OCI-LY7 (cell line): ENCODE results near the gene SUV39H2. TPM values are rescaled to one million over a fixed set of nuclear protein-coding genes. Genes with fewer than 3 reads are reported as not detected.

Experiments used
- BruUV-seq: library from RNA; stranded (reverse); fragments of 400-500 nt; replicated peaks from 2 replicates; lab custom pipeline; 2021; lab: Mats Ljungman, UMichigan
- CTCF ChIA-PET: fragments of 300-600 bp; sonication (Branson Sonifier 250); formaldehyde crosslinking; loops from one replicate; lab custom pipeline; 2022; ENCODE audit warnings: antibody characterized with exemption; ENCODE audit not compliant: unreplicated experiment; lab: Charles Lee
- POLR2A ChIA-PET: fragments of 300-600 bp; sonication (Branson Sonifier 250); formaldehyde crosslinking; loops from one replicate; lab custom pipeline; 2022; ENCODE audit warnings: antibody characterized with exemption; lab: Charles Lee
- DNase-seq: peaks from one replicate; pipeline ENCODE4 v3.0.0-alpha.2; 2015; ENCODE audit warnings: low spot score
- H2AFZ ChIP-seq: fragments of 200-600 bp; sonication (generic), shearing (Covaris generic); 2 replicates; pipeline ENCODE4 v1.6.1; 2014; ENCODE audit warnings: mild to moderate bottlenecking, antibody characterized with exemption, low read length, moderate library complexity
- H3K27ac ChIP-seq: fragments of 200-600 bp; sonication (generic); 2 replicates; pipeline ENCODE4 v1.5.1; 2014; ENCODE audit warnings: mixed run types, low read depth, mild to moderate bottlenecking, moderate library complexity, low read length, inconsistent platforms; ENCODE audit not compliant: poor library complexity, severe bottlenecking
- H3K36me3 ChIP-seq: fragments of 200-600 bp; sonication (generic); 2 replicates; pipeline ENCODE4 v1.6.1; 2014; ENCODE audit warnings: mild to moderate bottlenecking, antibody characterized with exemption, low read length, moderate library complexity, mixed read lengths; ENCODE audit not compliant: insufficient read depth
- H3K4me1 ChIP-seq: fragments of 200-600 bp; sonication (generic); 2 replicates; pipeline ENCODE4 v1.5.1; 2014; ENCODE audit warnings: mild to moderate bottlenecking, low read length; ENCODE audit not compliant: insufficient read depth, poor library complexity, severe bottlenecking
- H3K4me2 ChIP-seq: fragments of 200-600 bp; sonication (generic); 2 replicates; pipeline ENCODE4 v1.6.1; 2014; ENCODE audit warnings: mild to moderate bottlenecking, low read length
- H3K4me3 ChIP-seq: fragments of 200-600 bp; sonication (generic); 2 replicates; pipeline ENCODE4 v1.5.1; 2014; ENCODE audit warnings: mild to moderate bottlenecking, low read depth, low read length; ENCODE audit not compliant: poor library complexity, severe bottlenecking
- H3K79me2 ChIP-seq: fragments of 200-600 bp; sonication (generic); 2 replicates; pipeline ENCODE4 v1.6.1; 2016; ENCODE audit warnings: low read depth, mild to moderate bottlenecking, low read length, moderate library complexity, mixed read lengths; ENCODE audit not compliant: insufficient read depth
- H3K9me2 ChIP-seq: fragments of 200-600 bp; sonication (generic); 2 replicates; pipeline ENCODE4 v1.6.1; 2016; ENCODE audit warnings: mild to moderate bottlenecking, low read length, mixed read lengths; ENCODE audit not compliant: insufficient read depth
- H3K9me3 ChIP-seq: fragments of 200-600 bp; sonication (generic); 2 replicates; pipeline ENCODE4 v1.6.1; 2014; ENCODE audit warnings: mild to moderate bottlenecking, mixed run types, low read length, mixed read lengths
- H4K20me1 ChIP-seq: fragments of 200-600 bp; sonication (generic); 2 replicates; pipeline ENCODE4 v1.6.1; 2014; ENCODE audit warnings: mild to moderate bottlenecking, antibody characterized with exemption, low read length, moderate library complexity, mixed read lengths; ENCODE audit not compliant: insufficient read depth
- EZH2phosphoT487 ChIP-seq: fragments of 200-600 bp; sonication (generic); IDR thresholded peaks from 2 replicates; pipeline ENCODE4 v1.6.1; 2018; ENCODE audit warnings: low read depth, borderline replicate concordance, mild to moderate bottlenecking, mixed run types, antibody characterized with exemption, low read length, moderate library complexity, mixed read lengths
- intact Hi-C: fragments of 100-400 bp; cut with micrococcal nuclease; formaldehyde crosslinking; loops from one replicate; pipeline ENCODE4 v1.10.0; 2022; ENCODE audit not compliant: unreplicated experiment
- total RNA-seq, 2 experiments: library from RNA; depleted of rRNA in 1 of 2; stranded (reverse); fragments of >200 nt in 1 of 2; shearing (Covaris generic) in 1 of 2; gene quantifications; 2 replicates each; pipeline ENCODE4 v1.2.3, GENCODE V29; 2014 to 2022
- TF ChIP-seq, protein P1 (sequence below): fragments of 200-600 bp; sonication (generic); conservative IDR thresholded peaks from 2 replicates; pipeline ENCODE4 v1.5.1; 2014; ENCODE audit warnings: mild to moderate bottlenecking, antibody characterized with exemption, low read length, moderate library complexity, mixed read lengths

The SUV39H2 gene
- total RNA-seq, 2 experiments from 2014 or later: 31.5 to 58.0 TPM

DNA sequence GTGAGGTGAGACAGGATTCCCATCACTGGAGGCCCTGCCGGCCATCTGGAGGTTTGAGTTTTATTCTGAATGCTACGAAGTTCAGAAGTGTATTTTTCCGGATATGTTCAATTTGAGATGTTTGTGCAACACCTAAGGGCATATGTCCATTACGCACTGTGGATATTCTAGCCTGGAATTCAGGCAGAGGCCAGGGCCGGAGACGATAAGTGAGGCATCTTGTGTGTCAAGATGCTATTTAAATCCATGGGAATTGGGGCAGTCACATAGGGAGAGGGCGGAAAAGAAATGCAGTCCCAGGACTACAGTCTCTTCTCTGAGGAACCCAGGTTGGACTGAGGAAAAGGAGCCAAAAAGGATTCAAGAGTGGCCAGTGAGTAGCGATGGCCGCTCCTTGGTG, 1.9 kb upstream of the SUV39H2 start:
- Histone ChIP-seq H2AFZ (no peak overlapping the region), H3K36me3 (peaks cover 36% of the 10 kb centered on the region), H3K4me2 (peak overlapping the region; percentile 73), H3K9me2 (no peaks in the 10 kb centered on the region), H3K9me3 (no peaks in the 10 kb centered on the region), H3K79me2 (peaks cover 47% of the 10 kb centered on the region), H3K4me3 (peak overlapping the region; percentile 88), H3K4me1 (peaks cover 36% of the 10 kb centered on the region), H4K20me1 (peaks cover 17% of the 10 kb centered on the region; the same call in 1 of the 2 replicates), H3K27ac (no peak overlapping the region)
- ChIA-PET CTCF (no interaction called here), POLR2A (interaction anchor here (1.6 to 2.1 kb wide), 4 partner anchors 17 to 283 kb away, joined by 3 to 16 read pairs (median 8); partner anchors contain the start of genes CDNF, HSPA14 and MSANTD7)
- no TSS peak for BruUV-seq
- TF ChIP-seq EZH2phosphoT487: no peak
- TF ChIP-seq, protein P1, sequence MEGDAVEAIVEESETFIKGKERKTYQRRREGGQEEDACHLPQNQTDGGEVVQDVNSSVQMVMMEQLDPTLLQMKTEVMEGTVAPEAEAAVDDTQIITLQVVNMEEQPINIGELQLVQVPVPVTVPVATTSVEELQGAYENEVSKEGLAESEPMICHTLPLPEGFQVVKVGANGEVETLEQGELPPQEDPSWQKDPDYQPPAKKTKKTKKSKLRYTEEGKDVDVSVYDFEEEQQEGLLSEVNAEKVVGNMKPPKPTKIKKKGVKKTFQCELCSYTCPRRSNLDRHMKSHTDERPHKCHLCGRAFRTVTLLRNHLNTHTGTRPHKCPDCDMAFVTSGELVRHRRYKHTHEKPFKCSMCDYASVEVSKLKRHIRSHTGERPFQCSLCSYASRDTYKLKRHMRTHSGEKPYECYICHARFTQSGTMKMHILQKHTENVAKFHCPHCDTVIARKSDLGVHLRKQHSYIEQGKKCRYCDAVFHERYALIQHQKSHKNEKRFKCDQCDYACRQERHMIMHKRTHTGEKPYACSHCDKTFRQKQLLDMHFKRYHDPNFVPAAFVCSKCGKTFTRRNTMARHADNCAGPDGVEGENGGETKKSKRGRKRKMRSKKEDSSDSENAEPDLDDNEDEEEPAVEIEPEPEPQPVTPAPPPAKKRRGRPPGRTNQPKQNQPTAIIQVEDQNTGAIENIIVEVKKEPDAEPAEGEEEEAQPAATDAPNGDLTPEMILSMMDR: no peak
- no peak for DNase-seq
- intact Hi-C loops: loop anchor here (5.0 kb wide), 2 partner anchors 221 to 274 kb away; partner anchors contain the start of gene RPP38

GRCh38 chr10:14879124-14879927, 660 bp downstream of the SUV39H2 start:
- no TSS peak for BruUV-seq
- ChIA-PET CTCF (interaction anchor here (0.6 to 1.5 kb wide), 2 partner anchors 74 to 221 kb away, joined by 3 to 6 read pairs; partner anchors contain the start of gene DCLRE1C), POLR2A (interaction anchor here (1.1 to 4.0 kb wide), 7 partner anchors 11 to 80 kb away, joined by 3 to 23 read pairs (median 9); partner anchors contain the start of genes CDNF, HSPA14, MEIG1 and MSANTD7)
- intact Hi-C loops: loop anchor here (5.0 kb wide), 2 partner anchors 218 to 277 kb away; partner anchors contain the start of gene RPP38
- no peaks in the 10 kb centered on the region for H3K9me3 ChIP-seq
- DNase-seq: peak; percentile 60
- no peaks in the 10 kb centered on the region for H3K9me2 ChIP-seq
- peaks cover 18% of the 10 kb centered on the region; the same call in 1 of the 2 replicates for H4K20me1 ChIP-seq
- peaks cover 43% of the 10 kb centered on the region for H3K36me3 ChIP-seq
- H3K4me2 ChIP-seq: peak overlapping the region; percentile 92
- H3K4me3 ChIP-seq: peak overlapping the region; percentile 88
- H2AFZ ChIP-seq: peak overlapping the region; percentile 70
- peaks cover 72% of the 10 kb centered on the region for H3K79me2 ChIP-seq
- peak overlapping the region; percentile 61 for H3K27ac ChIP-seq
- TF ChIP-seq EZH2phosphoT487: no peak
- TF ChIP-seq, protein P1: no peak
- H3K4me1 ChIP-seq: peaks cover 42% of the 10 kb centered on the region
